GM19035 (cell line): Measurements from ENCODE around the gene ACLY.
"Not testable (repeated sequence)": the region's sequence is repeated elsewhere in the genome, so short reads cannot be mapped to it uniquely, and the experiment has no call there.

ENCODE experiments used
- ATAC-seq: cut with Tn5 transposase; IDR thresholded peaks from one replicate; pipeline ENCODE4 v1.9.1; 2021; ENCODE audit not compliant: unreplicated experiment

Gene ACLY

GRCh38 chr17:41835800-41836549, 82.8 kb downstream of the ACLY start, which contains the start of gene NT5C3B:
TSS of gene NT5C3B (minus strand) at chr17:41836232. CDS start at chr17:41836193, 39 bp downstream.
- peak; percentile 72 for ATAC-seq

GRCh38 chr17:41835214-41835799, 83.4 kb downstream of the ACLY start:
- peak; percentile 37 for ATAC-seq

DNA sequence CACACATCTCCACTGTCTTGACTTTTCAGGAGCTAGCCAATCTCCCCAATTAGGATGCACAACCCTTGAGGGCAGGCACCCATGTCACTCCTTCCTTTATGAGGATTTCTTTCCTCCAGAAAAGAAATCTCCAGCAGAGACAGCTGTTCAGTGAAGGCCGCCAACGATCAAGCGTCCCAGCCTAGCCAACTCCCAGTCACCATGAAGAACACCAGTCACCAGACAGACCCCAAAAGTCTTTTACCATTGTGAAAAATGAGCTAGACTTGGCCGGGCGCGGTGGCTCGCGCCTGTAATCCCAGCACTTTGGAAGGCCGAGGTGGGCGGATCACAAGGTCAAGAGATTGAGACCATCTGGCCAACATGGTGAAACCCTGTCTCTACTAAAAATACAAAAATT, 88.8 kb downstream of the ACLY start:
- ATAC-seq, result not testable (repeated sequence)

- ATAC-seq, result no peak
Measured at GRCh38 chr17:41825175-41825845, 93.4 kb downstream of the ACLY start.

DNA sequence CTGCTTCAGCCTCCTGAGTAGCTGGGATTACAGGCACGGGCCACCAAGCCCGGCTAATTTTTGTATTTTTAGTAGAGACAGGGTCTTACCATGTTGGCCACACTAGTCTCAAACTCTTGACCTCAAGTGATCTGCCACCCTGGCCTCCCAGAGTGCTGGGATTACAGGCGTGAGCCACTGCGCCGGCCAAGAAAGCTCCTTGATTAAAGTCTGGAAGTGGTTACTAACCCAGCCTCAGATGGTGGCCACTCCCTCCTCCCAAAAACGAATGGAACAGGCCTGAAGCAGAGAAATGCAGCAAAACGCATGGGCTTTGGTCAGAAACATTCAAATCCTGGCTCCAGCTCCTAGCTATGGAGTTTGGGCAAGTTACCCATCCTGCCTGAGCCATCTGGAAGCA, 94.7 kb downstream of the ACLY start:
- ATAC-seq, result no peak

GRCh38 chr17:41823580-41823979, 95.2 kb downstream of the ACLY start:
- no peak for ATAC-seq

DNA sequence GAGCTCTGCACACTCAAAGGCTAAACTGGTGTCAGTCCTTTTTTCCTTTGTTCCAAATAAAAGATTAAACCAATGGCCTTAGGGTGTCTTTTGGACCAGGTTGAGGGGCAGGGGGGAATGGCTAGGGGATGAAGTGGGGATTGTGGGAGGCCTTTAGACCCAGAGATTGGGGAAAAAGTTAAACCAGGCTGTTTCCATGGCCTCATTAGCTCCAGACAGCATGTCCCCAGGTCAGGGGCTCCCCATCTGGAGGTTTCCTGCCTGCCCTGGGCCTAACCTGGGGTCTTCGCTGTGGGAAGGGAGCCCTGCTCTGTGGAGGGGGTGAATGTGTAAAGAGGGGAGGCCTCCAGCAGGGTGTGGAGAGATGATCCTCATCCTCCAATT, 95.6 kb downstream of the ACLY start:
- ATAC-seq, result no peak

DNA sequence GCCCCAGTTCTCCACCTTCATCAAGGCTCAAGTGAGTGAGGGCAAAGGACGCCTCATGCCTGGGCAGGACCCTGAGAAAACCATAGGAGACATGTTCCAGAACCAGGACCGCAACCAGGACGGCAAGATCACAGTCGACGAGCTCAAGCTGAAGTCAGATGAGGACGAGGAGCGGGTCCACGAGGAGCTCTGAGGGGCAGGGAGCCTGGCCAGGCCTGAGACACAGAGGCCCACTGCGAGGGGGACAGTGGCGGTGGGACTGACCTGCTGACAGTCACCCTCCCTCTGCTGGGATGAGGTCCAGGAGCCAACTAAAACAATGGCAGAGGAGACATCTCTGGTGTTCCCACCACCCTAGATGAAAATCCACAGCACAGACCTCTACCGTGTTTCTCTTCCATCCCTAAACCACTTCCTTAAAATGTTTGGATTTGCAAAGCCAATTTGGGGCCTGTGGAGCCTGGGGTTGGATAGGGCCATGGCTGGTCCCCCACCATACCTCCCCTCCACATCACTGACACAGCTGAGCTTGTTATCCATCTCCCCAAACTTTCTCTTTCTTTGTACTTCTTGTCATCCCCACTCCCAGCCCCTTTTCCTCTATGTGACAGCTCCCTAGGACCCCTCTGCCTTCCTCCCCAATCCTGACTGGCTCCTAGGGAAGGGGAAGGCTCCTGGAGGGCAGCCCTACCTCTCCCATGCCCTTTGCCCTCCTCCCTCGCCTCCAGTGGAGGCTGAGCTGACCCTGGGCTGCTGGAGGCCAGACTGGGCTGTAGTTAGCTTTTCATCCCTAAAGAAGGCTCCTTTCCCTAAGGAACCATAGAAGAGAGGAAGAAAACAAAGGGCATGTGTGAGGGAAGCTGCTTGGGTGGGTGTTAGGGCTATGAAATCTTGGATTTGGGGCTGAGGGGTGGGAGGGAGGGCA, 96.3 kb downstream of the ACLY start:
- ATAC-seq, result no peak

- no peak for ATAC-seq
Measured at GRCh38 chr17:41821776-41822175, 97.0 kb downstream of the ACLY start.

DNA sequence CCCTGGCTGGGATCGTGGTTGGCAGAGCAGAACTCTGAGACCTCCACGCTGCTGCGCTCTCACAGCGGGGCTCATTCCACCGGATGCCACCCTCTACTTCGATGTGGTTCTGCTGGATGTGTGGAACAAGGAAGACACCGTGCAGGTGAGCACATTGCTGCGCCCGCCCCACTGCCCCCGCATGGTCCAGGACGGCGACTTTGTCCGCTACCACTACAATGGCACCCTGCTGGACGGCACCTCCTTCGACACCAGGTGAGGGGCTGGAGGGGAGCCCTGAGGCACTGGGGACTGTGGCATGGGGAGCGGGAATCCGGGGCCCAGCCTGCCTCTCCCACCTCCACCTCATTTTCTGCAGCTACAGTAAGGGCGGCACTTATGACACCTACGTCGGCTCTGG, 100.7 kb downstream of the ACLY start:
- ATAC-seq, result no peak
